Activated naive CD8-positive, alpha-beta T cell treated with anti-CD3 and anti-CD28 coated beads, Interleukin-2, amount 50 U/mL, for 24 hours (primary cell): ENCODE data around the gene USF1.
"Not testable (repeated sequence)": the region's sequence is repeated elsewhere in the genome, so short reads cannot be mapped to it uniquely, and the experiment has no call there.

Experiments
- ATAC-seq: fragments of 150-1000 bp; cut with Tn5 transposase; one replicate; pipeline ENCODE4 v1.10.0; 2021
- DNase-seq: peaks from one replicate; pipeline ENCODE4 v3.0.0; 2021
- H3K27ac Mint-ChIP-seq: one replicate; pipeline ENCODE4 v1.8.0; 2021; ENCODE audit warnings: mild to moderate bottlenecking, mixed read lengths
- H3K27me3 Mint-ChIP-seq: one replicate; pipeline ENCODE4 v1.8.0; 2021; ENCODE audit warnings: mixed read lengths
- H3K36me3 Mint-ChIP-seq: one replicate; pipeline ENCODE4 v1.8.0; 2021; ENCODE audit warnings: low read depth, mixed read lengths
- H3K4me1 Mint-ChIP-seq: one replicate; pipeline ENCODE4 v1.8.0; 2021; ENCODE audit warnings: mixed read lengths
- H3K4me3 Mint-ChIP-seq: one replicate; pipeline ENCODE4 v1.8.0; 2021; ENCODE audit warnings: mild to moderate bottlenecking, moderate library complexity, mixed read lengths
- H3K9me3 Mint-ChIP-seq: one replicate; pipeline ENCODE4 v1.8.0; 2021; ENCODE audit warnings: mixed read lengths

Gene USF1

DNA sequence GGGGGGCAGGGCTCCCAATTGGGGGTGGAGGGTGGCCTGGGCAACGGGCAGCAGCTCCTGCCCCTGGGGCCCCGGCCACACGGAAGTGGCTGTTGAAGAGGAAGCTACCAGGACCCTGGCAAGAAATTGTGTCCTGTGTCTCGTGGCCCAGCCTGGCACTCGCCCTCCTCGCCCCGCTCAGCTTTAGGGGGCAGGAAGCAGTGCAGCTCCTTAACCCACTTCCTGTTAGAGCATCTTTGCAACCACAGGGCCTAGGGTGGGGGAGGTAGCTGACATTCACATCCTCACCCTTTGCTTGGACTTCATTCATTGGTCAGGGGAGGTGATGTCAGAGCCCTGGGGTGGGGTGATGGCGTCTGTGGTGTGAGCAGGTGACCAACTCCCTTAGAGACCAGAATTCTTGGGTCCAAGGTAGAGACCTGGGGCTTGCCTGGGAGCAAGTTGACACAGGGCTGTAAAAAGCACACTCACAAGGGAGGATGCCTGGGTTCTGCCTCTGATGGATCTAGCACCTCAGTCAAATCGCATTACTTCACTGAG, 24.0 kb upstream of the USF1 start, which contains the start of gene ARHGAP30:
Gene ARHGAP30 (minus strand): TSS at position 161 of the 540 bp plus-strand sequence. CDS start 267 bp downstream, outside the sequence.
- peak within 1 kb of the TSS; percentile 97 for H3K27ac Mint-ChIP-seq
- peak; percentile 85 for DNase-seq
- peak; percentile 83 for ATAC-seq
- peak within 1 kb of the TSS; percentile 99 for H3K4me3 Mint-ChIP-seq
- H3K9me3 Mint-ChIP-seq: no peaks in the 10 kb centered on the region
- peaks cover 62% of the 10 kb centered on the region for H3K4me1 Mint-ChIP-seq
- H3K27me3 Mint-ChIP-seq: no peaks in the 10 kb centered on the region
- H3K36me3 Mint-ChIP-seq: peaks cover 20% of the 10 kb centered on the region

DNA sequence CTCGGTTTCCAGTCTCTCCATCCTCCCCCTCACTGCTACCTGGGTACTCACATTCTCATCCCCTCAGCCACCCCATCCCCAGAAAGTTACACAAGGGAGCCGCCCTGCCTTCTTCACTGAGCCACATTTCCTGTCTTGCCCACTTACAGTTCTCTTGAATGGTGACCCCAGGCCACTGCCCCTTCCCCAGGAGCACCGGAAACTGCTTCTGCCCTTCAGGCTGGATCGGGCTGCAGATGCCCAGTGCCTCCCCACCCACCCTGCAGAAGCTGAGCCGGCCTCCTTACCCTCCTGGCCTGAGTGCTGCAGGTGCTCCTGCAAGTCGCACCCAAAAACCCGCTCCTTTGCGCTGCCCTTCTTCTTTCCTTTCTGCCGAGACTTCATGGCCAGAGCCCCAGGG, 23.5 kb upstream of the USF1 start:
- H3K9me3 Mint-ChIP-seq: no peaks in the 10 kb centered on the region
- no peaks in the 10 kb centered on the region for H3K27me3 Mint-ChIP-seq
- DNase-seq: peak; percentile 27
- ATAC-seq: no peak
- peaks cover 26% of the 10 kb centered on the region for H3K36me3 Mint-ChIP-seq
- H3K27ac Mint-ChIP-seq: peak overlapping the region; percentile 97
- peaks cover 67% of the 10 kb centered on the region for H3K4me1 Mint-ChIP-seq
- H3K4me3 Mint-ChIP-seq: peak overlapping the region; percentile 99

DNA sequence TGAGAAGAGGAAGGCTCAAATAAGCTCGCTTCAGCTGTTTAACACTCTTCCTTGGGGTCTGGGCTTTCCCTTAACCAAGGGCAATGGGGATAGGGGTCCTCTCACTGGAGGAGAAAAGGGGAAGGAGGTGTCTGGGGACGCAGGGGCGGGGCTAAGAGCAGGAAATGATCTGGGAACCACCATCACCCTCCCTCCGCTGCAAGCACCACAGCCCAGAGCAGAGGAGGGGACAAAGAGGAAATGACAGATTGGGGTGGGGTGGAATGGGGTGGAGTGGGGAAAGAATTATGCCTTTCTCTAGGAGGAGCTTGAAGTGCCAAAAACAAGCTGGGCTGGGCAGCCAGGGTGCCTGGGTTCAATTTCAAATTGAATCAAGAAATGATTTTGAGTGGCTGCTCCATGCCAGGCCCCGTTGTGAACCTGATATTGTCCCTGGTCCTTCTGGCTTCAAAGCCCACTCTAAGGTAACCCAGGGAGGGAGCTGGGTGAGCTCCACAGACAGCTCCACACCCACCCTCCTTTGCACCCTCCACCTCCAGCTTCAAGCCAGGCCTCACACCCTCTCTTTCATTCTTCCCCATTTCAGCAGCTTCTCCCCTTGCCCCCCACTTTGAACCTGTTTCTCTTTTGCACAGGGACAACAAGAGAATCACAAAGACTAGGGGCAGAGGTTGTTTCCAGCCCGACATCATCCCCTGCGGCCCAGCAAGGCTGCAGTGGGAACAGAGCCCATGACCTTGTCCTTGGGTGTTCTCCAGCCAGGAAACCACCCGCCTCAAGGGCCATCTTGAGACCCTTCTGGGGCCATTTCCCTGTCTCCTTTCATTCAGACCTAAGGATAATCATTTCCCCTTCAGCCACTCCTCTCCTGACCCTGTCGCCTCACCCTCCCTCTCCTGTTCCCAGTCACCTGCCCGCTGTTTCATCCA, 22.8 kb upstream of the USF1 start:
- H3K4me1 Mint-ChIP-seq: peaks cover 73% of the 10 kb centered on the region
- H3K9me3 Mint-ChIP-seq: no peaks in the 10 kb centered on the region
- peak overlapping the region; percentile 99 for H3K4me3 Mint-ChIP-seq
- DNase-seq: peak; percentile 88
- peak; percentile 83 for ATAC-seq
- H3K36me3 Mint-ChIP-seq: peaks cover 31% of the 10 kb centered on the region
- H3K27ac Mint-ChIP-seq: peak overlapping the region; percentile 97
- H3K27me3 Mint-ChIP-seq: no peaks in the 10 kb centered on the region

DNA sequence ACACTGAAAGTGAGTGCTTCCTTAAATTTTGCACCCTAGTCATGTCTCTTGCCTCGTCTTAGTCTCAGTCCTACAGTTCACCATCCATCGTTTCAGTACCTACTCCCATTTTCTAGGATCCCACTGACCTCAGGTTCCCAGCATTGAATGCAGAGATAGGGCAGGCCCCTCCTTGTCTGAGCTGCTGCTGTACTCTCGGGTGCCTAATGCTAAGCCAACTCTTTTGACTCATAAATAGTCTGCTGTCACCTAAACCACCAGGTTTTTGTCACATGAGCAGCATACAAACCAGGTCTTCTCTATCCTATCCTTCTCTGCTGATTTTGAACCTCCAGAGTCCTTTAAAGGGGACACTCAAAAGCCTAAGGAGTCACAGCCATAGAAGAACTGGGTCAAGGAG, 20.9 kb upstream of the USF1 start:
- peaks cover 82% of the 10 kb centered on the region for H3K4me1 Mint-ChIP-seq

DNA sequence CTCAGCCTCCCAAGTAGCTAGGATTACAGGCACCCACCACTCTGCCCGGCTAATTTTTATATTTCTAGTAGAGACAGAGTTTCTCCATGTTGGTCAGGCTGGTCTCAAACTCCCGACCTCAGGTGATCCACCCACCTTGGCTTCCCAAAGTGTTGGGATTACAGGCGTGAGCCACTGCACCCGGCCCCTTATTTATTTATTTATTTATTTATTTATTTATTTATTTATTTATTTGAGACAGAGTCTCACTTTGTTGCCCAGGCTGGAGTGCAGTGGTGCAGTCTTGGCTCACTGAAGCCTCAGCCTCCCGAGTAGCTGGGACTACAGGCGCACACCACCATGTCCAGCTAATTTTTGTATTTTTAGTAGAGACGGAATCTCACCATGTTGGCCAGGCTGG, 19.9 kb upstream of the USF1 start:
- H3K9me3 Mint-ChIP-seq, ATAC-seq, H3K27me3 Mint-ChIP-seq, DNase-seq: not testable (repeated sequence)
- Mint-ChIP-seq H3K4me1 (peaks cover 80% of the 10 kb centered on the region), H3K36me3 (peaks cover 43% of the 10 kb centered on the region), H3K4me3 (peak overlapping the region; percentile 29), H3K27ac (peak overlapping the region; percentile 75)

More for the DNA sequence above, 20.9 kb upstream of the USF1 start:
- DNase-seq: no peak
- Mint-ChIP-seq H3K27ac (peak overlapping the region; percentile 97), H3K27me3 (no peaks in the 10 kb centered on the region), H3K9me3 (no peaks in the 10 kb centered on the region), H3K4me3 (peak overlapping the region; percentile 99), H3K36me3 (peaks cover 40% of the 10 kb centered on the region)
- ATAC-seq: peak; percentile 16

DNA sequence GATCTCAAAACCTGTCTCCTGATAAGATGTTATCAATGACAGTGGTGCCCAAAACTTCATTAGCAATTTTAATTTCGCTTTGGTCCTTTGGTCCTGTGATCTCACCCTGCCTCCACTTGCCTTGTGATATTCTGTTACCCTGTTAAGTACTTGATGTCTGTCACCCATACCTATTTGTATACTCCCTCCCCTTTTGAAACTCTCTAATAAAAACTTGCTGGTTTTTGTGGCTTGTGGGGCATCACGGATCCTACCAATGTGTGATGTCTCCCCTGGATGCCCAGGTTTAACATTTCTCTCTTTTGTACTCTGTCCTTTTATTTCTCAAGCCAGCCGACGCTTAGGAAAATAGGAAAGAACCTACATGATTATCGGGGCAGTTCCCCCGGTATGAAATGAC, 18.2 kb upstream of the USF1 start:
- not testable (repeated sequence) for ATAC-seq, DNase-seq, H3K9me3 Mint-ChIP-seq, H3K27me3 Mint-ChIP-seq
- peaks cover 86% of the 10 kb centered on the region for H3K4me1 Mint-ChIP-seq
- H3K4me3 Mint-ChIP-seq: peak overlapping the region; percentile 66
- peaks cover 46% of the 10 kb centered on the region for H3K36me3 Mint-ChIP-seq
- peak overlapping the region; percentile 85 for H3K27ac Mint-ChIP-seq

DNA sequence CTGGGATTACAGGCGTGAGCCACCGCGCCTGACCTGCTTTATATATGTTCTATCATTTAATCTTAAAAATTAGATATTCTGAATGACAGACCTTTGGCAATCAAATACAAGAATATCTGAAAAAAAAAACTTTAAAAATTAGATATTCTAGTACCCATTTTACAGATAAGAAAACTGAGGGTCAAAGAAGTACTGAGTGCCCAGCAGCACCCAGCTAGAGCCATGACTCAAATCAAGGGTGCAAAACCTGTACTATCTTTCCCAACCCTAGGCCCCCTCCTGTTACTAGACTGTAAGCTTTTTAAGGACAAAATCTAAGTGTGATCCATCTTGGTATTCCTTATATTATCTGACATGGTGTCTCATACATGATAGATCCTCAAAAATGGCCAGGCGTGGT, 15.6 kb upstream of the USF1 start:
- peaks cover 69% of the 10 kb centered on the region for H3K4me1 Mint-ChIP-seq
- ATAC-seq (no peak), DNase-seq (no peak)
- H3K27me3 Mint-ChIP-seq: no peaks in the 10 kb centered on the region
- no peaks in the 10 kb centered on the region for H3K9me3 Mint-ChIP-seq
- no peak overlapping the region for H3K4me3 Mint-ChIP-seq
- no peak overlapping the region for H3K27ac Mint-ChIP-seq
- peaks cover 45% of the 10 kb centered on the region for H3K36me3 Mint-ChIP-seq

DNA sequence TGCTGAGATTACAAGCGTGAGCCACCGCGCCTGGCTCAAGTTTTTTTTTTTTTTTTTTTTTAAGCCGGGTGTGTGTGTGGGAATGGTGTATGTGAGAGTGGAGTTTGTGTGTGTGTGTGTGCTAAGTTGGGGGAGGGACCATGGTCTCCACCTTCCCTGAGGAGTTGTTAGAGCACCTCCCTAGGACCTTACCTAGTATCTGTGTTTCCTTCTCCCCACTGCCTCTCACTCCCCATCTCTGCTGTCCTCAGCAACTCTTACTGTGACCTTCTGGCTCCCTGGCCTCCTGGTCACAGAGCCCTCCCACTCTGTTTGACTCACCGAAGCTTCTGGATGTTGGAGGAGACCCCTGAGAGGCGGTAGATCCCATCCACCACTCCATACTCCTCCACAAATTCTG, 13.5 kb upstream of the USF1 start:
- H3K27me3 Mint-ChIP-seq: no peaks in the 10 kb centered on the region
- H3K9me3 Mint-ChIP-seq: no peaks in the 10 kb centered on the region
- H3K4me3 Mint-ChIP-seq: no peak overlapping the region
- peak; percentile 57 for ATAC-seq
- H3K4me1 Mint-ChIP-seq: peaks cover 51% of the 10 kb centered on the region
- H3K27ac Mint-ChIP-seq: peak overlapping the region; percentile 71
- DNase-seq: no peak
- peaks cover 48% of the 10 kb centered on the region for H3K36me3 Mint-ChIP-seq

DNA sequence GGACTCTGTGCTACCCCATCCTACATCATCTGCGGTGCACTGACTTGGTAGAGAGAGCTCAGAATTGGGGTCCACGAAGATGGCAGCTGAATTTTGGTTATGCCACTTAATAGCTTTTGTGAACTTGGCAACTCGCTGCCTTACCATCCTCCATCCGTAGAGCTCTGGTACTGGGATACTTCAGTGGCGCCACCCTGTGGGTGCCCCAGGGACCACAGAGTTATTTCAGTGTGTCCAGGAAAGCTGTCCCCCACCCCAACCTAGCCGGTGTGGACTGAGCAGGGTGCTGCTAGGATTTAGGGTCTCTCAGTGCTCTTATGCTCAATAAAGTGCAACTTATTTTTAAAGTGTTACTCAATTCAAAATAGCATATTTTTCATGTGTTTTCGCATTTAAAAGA, 9.0 kb upstream of the USF1 start:
- Mint-ChIP-seq H3K27ac (no peak overlapping the region), H3K36me3 (peaks cover 62% of the 10 kb centered on the region), H3K9me3 (no peaks in the 10 kb centered on the region), H3K4me1 (peaks cover 18% of the 10 kb centered on the region), H3K4me3 (no peak overlapping the region), H3K27me3 (no peaks in the 10 kb centered on the region)
- no peak for DNase-seq
- ATAC-seq: no peak

DNA sequence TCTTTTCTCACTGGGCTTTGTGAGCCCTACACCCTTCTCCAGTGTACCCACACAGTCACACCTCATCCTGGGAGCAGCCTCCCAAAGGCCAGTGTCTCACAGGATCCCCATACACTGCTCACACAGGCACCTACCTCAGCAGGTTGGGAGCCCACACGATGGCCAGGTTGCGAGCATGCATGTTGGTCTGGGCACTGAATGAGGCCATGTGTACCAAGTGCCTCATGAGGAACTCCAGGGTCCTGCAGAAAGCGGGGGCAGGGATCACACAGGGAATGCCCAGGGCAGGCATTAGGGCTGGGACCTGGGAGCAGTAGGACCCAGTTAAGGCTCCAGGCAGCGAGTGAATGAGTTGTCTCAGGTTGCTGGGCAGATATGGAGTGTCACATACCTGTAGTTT, 8.5 kb upstream of the USF1 start:
- DNase-seq: no peak
- Mint-ChIP-seq H3K4me3 (no peak overlapping the region), H3K4me1 (peaks cover 12% of the 10 kb centered on the region), H3K9me3 (no peaks in the 10 kb centered on the region), H3K27me3 (no peaks in the 10 kb centered on the region), H3K36me3 (peaks cover 61% of the 10 kb centered on the region), H3K27ac (peak overlapping the region; percentile 31)
- ATAC-seq: no peak

DNA sequence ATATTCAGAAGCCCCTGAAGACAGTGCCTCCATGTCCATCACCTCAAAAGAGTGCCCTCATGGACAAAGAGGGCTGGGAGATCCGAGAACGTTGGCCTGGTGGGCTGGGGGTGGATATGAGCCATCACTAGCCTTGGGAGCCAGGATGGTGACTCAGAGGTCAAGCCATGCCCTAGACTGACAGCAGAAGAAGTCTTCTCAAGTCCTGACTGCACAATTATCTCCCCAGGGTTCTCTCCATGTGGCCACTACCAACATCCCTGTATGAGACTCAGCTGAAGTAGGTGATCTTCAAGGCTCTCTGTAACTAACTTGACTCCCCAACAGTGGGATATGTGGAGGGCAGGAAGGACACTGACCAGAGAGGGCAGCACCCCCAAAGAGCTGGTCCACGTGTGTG, 7.1 kb upstream of the USF1 start:
- Mint-ChIP-seq H3K9me3 (no peaks in the 10 kb centered on the region), H3K4me3 (no peak overlapping the region), H3K27me3 (no peaks in the 10 kb centered on the region), H3K36me3 (peaks cover 70% of the 10 kb centered on the region), H3K4me1 (peaks cover 14% of the 10 kb centered on the region), H3K27ac (peak overlapping the region; percentile 49)
- ATAC-seq (no peak), DNase-seq (no peak)

DNA sequence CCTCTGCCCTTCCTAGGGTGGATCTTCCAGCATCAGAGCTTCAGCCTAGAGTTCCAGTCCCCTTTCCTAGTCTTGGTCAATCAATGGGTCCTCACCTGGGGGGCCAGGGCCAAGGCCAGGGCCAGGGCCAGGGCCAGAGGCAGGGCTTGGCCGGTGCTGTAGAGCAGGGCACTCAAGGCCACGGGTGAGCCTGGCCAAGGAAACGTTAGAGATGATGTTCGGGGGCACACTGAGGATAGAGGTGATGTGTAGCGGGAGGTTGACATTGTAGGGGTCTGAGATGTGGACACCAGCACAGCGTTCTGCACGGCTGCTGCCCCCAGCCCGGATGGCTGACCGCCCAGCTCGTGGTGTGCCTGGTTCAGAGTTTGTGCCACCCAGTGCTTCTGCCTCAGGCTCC, 5.4 kb upstream of the USF1 start:
- H3K36me3 Mint-ChIP-seq: peaks cover 70% of the 10 kb centered on the region
- ATAC-seq (no peak), DNase-seq (no peak)
- peaks cover 4% of the 10 kb centered on the region for H3K9me3 Mint-ChIP-seq
- H3K4me3 Mint-ChIP-seq: no peak overlapping the region
- H3K27me3 Mint-ChIP-seq: no peaks in the 10 kb centered on the region
- no peak overlapping the region for H3K27ac Mint-ChIP-seq
- H3K4me1 Mint-ChIP-seq: peaks cover 21% of the 10 kb centered on the region

DNA sequence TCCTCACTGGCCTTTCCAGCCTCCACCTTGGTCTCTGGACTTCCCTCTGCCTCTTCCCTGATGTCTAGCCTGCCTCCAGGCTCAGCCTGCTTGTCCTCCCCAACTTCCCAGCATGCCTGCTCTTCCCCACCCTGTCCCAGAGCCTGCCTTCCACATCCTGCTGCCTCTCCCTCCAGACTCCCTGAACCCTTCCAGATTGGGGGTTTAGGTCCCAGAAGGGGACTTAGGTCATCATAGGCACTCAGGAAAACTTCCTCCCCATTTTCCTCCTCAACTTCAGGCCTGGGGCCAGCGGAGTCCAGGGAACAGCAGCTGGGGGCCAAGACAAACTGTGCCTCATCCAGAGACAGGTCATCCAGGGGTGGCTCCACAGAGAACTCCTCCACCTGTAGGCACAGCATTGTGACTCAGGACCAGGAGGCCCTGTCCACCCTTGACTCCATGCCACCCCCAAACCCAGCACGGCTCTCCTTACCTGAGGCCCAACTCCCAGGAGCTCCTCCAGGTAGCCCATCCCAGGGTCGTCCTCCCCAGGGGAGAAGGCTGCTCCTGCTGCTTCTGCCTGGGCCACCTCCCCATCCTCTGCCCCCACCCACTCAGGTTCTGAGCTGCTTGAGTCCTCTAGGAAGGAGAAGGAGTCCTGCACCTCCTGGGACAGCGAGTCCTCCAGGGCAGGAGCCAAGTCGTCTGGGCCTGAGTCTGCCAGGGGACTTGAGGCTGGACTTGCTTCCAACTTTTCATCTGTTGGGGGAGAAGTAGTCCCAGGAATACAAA, 3.4 kb upstream of the USF1 start:
- Mint-ChIP-seq H3K4me3 (no peak overlapping the region), H3K27ac (peak overlapping the region; percentile 0), H3K36me3 (peaks cover 77% of the 10 kb centered on the region), H3K27me3 (no peaks in the 10 kb centered on the region), H3K9me3 (peaks cover 4% of the 10 kb centered on the region), H3K4me1 (peaks cover 35% of the 10 kb centered on the region)
- ATAC-seq (no peak), DNase-seq (no peak)
